ENCODE results near the gene PTPRR.

Gene PTPRR

GRCh38 chr12:70603044-70603443 lies 317.5 kb downstream of the PTPRR start:
- no peak for DNase-seq (ENCODE audit: low read depth)

- DNase-seq (ENCODE audit: low read depth): no peak
These were observed 321.9 kb downstream of the PTPRR start for GRCh38 chr12:70598467-70599193.

- DNase-seq (ENCODE audit: low read depth): no peak
These were observed 327.9 kb downstream of the PTPRR start for GRCh38 chr12:70592664-70593063.

GRCh38 chr12:70590549-70591226 lies 329.9 kb downstream of the PTPRR start:
- no peak for DNase-seq (ENCODE audit: low read depth)

GRCh38 chr12:70590051-70590450 lies 330.5 kb downstream of the PTPRR start:
- DNase-seq (ENCODE audit: low read depth): peak; percentile 16

Data from stimulated activated CD4-positive, alpha-beta T cell treated with anti-CD3 and anti-CD28 coated beads, Interleukin-2, amount 100 ng/mL, for 4 hours (primary cell).